Mucosa of descending colon (tissue), 3 donors: Measurements from ENCODE around the gene SCUBE3. TPM values are rescaled to one million over a fixed set of nuclear protein-coding genes. Genes with fewer than 3 reads are reported as not detected.

Experiments used
- ATAC-seq: fragments of 200-7000 bp; cut with Tn5 transposase; one replicate; pipeline ENCODE4 v1.9.1; 2020; ENCODE audit warnings: mild to moderate bottlenecking, moderate library complexity
- DNase-seq, 3 donors: peaks; one replicate each; pipeline ENCODE4 v3.0.0-alpha.2; 2020
- H3K36me3 ChIP-seq: fragments of 200-600 bp; one replicate; pipeline ENCODE4 v1.8.0; 2021; ENCODE audit warnings: low read depth, mild to moderate bottlenecking
- H3K4me1 ChIP-seq: fragments of 200-600 bp; one replicate; pipeline ENCODE4 v1.8.0; 2021; ENCODE audit warnings: low read depth, mild to moderate bottlenecking
- H3K4me3 ChIP-seq: fragments of 200-600 bp; one replicate; pipeline ENCODE4 v1.8.0; 2021; ENCODE audit warnings: mild to moderate bottlenecking
- H3K9me3 ChIP-seq: fragments of 200-600 bp; one replicate; pipeline ENCODE4 v1.8.0; 2021; ENCODE audit warnings: mild to moderate bottlenecking
- intact Hi-C, 2 donors: fragments of 100-400 bp; cut with DNase I in 1 of 2; cut with micrococcal nuclease in 1 of 2; formaldehyde crosslinking; loops; one replicate each; pipeline versions ENCODE4 v1.11.0 to v1.11.1; 2022; cut with DNase I, micrococcal nuclease
- long read RNA-seq, 2 donors: library from polyadenylated mRNA; unstranded; transcript quantifications; one replicate each; pipeline ENCODE4 v2.0.0, GENCODE V29; 2019 to 2021
- total RNA-seq, 3 donors: library from RNA; stranded (reverse); fragmentation: NEBNext Ultra II Directional in 2 of 3; extraction: Animal tissue kit (Norgen Biotek cat#: 25700) in 2 of 3; gene quantifications; one replicate each; pipeline versions ENCODE4 v1.2.1 to v1.2.4, GENCODE V29; 2021 to 2023
- TF ChIP-seq, protein P1 (sequence below): fragments of 200-600 bp; IDR thresholded peaks from one replicate; pipeline ENCODE4 v1.8.0; 2022; ENCODE audit warnings: antibody characterized with exemption, mild to moderate bottlenecking
- donor health status: DM: no; HTN: no; CAD: no; lungs with moderate emphysema.
- donor health status: DM: no; HTN: no; CAD: no.
- donor health status: DM: no; HTN: yes; CAD: no.

SCUBE3 gene
- 10 to 100 TPM in 1 of 3 donors, under 1 TPM in 2; 0.14 to 11.6 (median 0.26) TPM for total RNA-seq
- long read RNA-seq, donor 1, partial matches to known transcripts: 4 of 14 reads
- long read RNA-seq, donor 1, other reads (novel, unspliced or antisense): 10 of 14 reads
- long read RNA-seq, donor 2: 0 reads

DNA sequence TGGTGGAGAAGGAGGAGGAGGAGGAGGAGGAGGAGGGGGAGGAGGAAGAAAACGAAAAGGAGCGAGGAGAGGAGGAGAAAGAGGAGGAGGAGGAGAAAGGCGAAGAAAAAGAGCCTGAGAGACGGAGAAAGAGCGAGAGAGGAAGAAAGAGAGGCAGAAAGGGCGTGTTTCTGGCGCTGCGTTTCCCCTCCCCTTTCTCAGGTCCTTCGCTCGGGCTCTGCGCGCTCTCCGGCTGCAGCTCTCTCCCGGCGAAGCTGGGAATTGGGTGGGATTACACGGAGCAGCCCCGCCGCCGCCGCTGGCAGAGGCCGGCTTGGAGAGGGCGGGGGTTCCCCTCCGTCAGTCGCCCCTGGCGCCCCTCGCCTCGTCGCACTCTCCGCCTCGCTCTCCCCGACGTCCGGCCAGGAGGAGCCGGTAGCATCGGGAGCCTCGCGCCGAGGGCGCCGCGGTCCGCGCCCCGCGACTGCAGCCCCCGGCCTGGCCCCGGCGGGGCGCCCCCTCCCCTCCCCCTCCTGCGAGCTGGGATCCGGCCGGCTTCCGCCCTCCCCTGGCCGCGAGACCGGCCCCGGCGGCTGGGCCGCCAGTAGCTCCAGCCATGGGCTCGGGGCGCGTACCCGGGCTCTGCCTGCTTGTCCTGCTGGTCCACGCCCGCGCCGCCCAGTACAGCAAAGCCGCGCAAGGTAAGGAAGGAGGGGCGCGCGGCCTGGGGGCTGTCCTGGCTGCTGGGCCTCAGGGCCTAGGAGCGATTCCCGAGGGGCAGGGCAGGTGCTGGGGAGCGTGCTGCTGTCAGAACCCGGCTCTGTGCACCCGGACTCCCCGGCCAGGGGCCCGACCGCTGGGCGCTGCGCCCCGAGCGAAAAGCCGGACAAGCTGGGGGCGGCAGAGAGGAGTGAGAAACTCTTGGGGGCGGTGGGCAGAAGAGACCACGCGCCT lies at the start of gene SCUBE3:
Gene SCUBE3, plus strand, starts transcription at position 133 of the 933 bp plus-strand sequence. Its CDS starts 463 bp downstream, at position 596.
- intact Hi-C loops: no loop called here
- ATAC-seq (peak; percentile 63), DNase-seq (peak in 2 of 3 donors; percentile 12 to 30)
- no peak within 1 kb of the TSS for H3K4me3 ChIP-seq
- no peaks in the 10 kb centered on the region for H3K9me3 ChIP-seq
- TF ChIP-seq, protein P1, sequence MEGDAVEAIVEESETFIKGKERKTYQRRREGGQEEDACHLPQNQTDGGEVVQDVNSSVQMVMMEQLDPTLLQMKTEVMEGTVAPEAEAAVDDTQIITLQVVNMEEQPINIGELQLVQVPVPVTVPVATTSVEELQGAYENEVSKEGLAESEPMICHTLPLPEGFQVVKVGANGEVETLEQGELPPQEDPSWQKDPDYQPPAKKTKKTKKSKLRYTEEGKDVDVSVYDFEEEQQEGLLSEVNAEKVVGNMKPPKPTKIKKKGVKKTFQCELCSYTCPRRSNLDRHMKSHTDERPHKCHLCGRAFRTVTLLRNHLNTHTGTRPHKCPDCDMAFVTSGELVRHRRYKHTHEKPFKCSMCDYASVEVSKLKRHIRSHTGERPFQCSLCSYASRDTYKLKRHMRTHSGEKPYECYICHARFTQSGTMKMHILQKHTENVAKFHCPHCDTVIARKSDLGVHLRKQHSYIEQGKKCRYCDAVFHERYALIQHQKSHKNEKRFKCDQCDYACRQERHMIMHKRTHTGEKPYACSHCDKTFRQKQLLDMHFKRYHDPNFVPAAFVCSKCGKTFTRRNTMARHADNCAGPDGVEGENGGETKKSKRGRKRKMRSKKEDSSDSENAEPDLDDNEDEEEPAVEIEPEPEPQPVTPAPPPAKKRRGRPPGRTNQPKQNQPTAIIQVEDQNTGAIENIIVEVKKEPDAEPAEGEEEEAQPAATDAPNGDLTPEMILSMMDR: no peak
- peaks cover 8% of the 10 kb centered on the region for H3K4me1 ChIP-seq
- H3K36me3 ChIP-seq: no peaks in the 10 kb centered on the region

DNA sequence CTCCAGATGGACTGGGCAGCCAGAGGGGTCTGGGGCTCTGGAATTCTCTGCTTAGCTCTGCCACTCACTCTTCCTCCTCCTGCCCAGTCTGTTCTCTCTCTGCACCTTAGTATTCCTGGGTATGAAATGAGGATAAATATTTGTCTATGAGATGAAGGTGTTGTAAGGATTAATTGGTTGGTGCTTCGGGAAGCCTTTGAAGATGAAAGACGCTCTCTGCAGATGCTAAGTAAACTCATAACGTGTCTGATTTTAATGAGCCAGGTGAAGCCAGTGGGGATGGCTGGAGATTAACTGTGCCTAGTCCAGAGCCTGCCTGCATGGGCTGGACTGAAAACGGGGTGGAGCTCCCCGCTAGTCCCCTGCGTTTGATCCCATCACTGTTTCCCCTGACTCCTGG lies 49.5 kb upstream of the SCUBE3 start:
- no peaks in the 10 kb centered on the region for H3K36me3 ChIP-seq
- intact Hi-C loops: no loop called here
- DNase-seq (peak in 1 of 3 donors; percentile 12), ATAC-seq (no peak)
- H3K4me1 ChIP-seq: peaks cover 5% of the 10 kb centered on the region
- no peak overlapping the region for H3K4me3 ChIP-seq
- H3K9me3 ChIP-seq: no peaks in the 10 kb centered on the region
- TF ChIP-seq, protein P1: no peak

DNA sequence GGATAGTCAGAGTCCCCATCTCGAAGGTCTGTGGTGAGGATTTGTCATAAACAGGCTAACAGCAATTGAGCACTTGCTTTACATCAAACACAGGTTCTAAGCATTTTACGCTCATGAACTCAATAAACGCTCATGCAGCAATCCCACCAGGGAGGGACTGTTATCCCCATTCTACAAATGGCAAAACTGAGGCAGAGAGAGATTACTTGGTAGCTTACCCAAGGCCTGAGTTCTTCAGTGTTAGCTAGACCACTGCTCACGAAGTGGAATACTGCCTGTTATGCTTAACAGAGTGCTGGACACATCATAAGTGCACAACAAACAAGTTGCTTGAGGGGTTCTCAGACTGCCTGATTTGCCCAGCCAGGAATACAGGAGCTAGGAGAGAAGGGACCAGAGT lies 48.9 kb upstream of the SCUBE3 start:
- intact Hi-C loops: no loop called here
- TF ChIP-seq, protein P1: no peak
- ATAC-seq: no peak
- Histone ChIP-seq H3K36me3 (no peaks in the 10 kb centered on the region), H3K4me3 (no peak overlapping the region), H3K4me1 (peaks cover 5% of the 10 kb centered on the region), H3K9me3 (no peaks in the 10 kb centered on the region)
- DNase-seq: no peak

DNA sequence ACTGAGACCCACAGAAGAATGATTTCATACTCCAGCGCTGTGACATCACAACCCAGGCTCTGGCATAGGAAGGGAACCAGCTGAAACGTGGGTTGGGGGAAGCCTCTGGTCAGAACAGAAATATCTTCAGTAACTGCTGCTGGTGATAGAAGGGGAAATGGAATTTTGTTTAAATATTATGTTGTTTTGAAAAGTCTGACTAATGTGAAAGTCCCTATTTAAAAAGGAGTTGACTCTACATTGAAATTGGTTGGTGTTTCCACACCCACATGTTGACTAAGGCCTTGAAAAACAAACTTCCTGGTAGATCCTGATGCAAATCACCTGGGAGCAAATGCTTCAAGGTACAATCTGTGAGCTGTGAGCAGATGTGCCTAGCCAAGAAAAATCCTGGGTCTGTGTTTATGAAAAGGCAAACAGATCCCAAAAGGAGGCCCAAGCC lies 48.1 kb upstream of the SCUBE3 start:
- Histone ChIP-seq H3K36me3 (no peaks in the 10 kb centered on the region), H3K4me1 (peaks cover 5% of the 10 kb centered on the region), H3K9me3 (no peaks in the 10 kb centered on the region), H3K4me3 (no peak overlapping the region)
- peak in 1 of 3 donors; percentile 57 for DNase-seq
- peak; percentile 91 for ATAC-seq
- intact Hi-C loops: no loop called here
- TF ChIP-seq, protein P1: no peak

DNA sequence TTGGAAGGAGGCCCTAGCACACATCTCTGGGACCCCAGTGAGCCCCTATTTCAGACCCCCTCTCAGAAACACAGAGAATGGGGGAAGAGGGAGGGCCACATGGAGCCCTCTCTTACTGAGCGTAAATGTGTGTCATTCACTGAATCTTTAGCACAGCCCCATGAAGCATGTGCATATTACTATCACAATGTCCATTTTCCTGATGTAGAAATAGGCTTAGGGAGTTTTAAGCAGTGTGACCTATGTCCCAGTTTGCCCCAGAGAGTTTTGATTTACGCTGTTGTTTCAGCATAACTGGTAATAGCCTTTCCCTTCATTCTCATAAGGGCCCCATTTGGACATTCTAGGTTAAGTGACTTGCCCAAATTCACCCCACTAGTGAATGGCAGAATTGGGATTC lies 47.6 kb upstream of the SCUBE3 start:
- H3K4me3 ChIP-seq: no peak overlapping the region
- H3K4me1 ChIP-seq: peaks cover 5% of the 10 kb centered on the region
- TF ChIP-seq, protein P1: no peak
- H3K36me3 ChIP-seq: no peaks in the 10 kb centered on the region
- intact Hi-C loops: no loop called here
- DNase-seq (no peak), ATAC-seq (peak; percentile 21)
- no peaks in the 10 kb centered on the region for H3K9me3 ChIP-seq
